WTC11 (cell line): ENCODE results near the gene C17orf58. TPM values are rescaled to one million over a fixed set of nuclear protein-coding genes. Genes with fewer than 3 reads are reported as not detected.

Experiments
- ATAC-seq: fragments of 200-7000 bp; cut with Tn5 transposase; 2 replicates; pipeline ENCODE4 v1.10.0; 2021; ENCODE audit warnings: mild to moderate bottlenecking, moderate library complexity
- CTCF ChIA-PET: fragments of 300-600 bp; sonication (Branson Sonifier 250); formaldehyde crosslinking; loops from one replicate; lab custom pipeline; 2021; ENCODE audit warnings: antibody characterized with exemption; lab: Charles Lee
- POLR2A ChIA-PET: fragments of 350-600 bp; sonication (Branson Sonifier 250); formaldehyde crosslinking; loops from one replicate; lab custom pipeline; 2021; ENCODE audit warnings: antibody characterized with exemption; lab: Charles Lee
- DNase-seq: peaks from one replicate; pipeline ENCODE4 v3.0.0; 2021; ENCODE audit warnings: low spot score
- H3K27ac Mint-ChIP-seq: 2 replicates; pipeline ENCODE4 v1.8.0; 2021; ENCODE audit warnings: mixed read lengths
- H3K27me3 Mint-ChIP-seq: 2 replicates; pipeline ENCODE4 v1.8.0; 2021; ENCODE audit warnings: low read depth, mild to moderate bottlenecking, moderate library complexity, mixed read lengths
- H3K36me3 Mint-ChIP-seq: 2 replicates; pipeline ENCODE4 v1.8.0; 2021; ENCODE audit warnings: mixed read lengths
- H3K4me1 Mint-ChIP-seq: 2 replicates; pipeline ENCODE4 v1.8.0; 2022; ENCODE audit warnings: mixed read lengths
- H3K4me3 Mint-ChIP-seq: 2 replicates; pipeline ENCODE4 v1.8.0; 2021; ENCODE audit warnings: mild to moderate bottlenecking, moderate library complexity, mixed read lengths
- H3K9me3 Mint-ChIP-seq: 2 replicates; pipeline ENCODE4 v1.8.0; 2021; ENCODE audit warnings: mixed read lengths
- ATF3 ChIP-seq: sonication (generic); formaldehyde crosslinking; conservative IDR thresholded peaks from 2 replicates; pipeline ENCODE4 v1.8.1; 2022; ENCODE audit warnings: mild to moderate bottlenecking, missing genetic modification reagents
- CDX4 ChIP-seq: fragments of 250-450 bp; sonication (Bioruptor Pico); IDR thresholded peaks from 2 replicates; pipeline ENCODE4 v1.9.0; 2021; ENCODE audit warnings: moderate library complexity, mild to moderate bottlenecking, inconsistent platforms, borderline replicate concordance
- CREM ChIP-seq: sonication (generic); formaldehyde crosslinking; IDR thresholded peaks from 2 replicates; pipeline ENCODE4 v1.8.1; 2022; ENCODE audit warnings: mild to moderate bottlenecking, missing genetic modification reagents, moderate library complexity
- E2F1 ChIP-seq: sonication (generic); formaldehyde crosslinking; IDR thresholded peaks from 2 replicates; pipeline ENCODE4 v1.8.0; 2022; ENCODE audit warnings: mild to moderate bottlenecking, missing genetic modification reagents
- E2F4 ChIP-seq: sonication (generic); formaldehyde crosslinking; IDR thresholded peaks from 2 replicates; pipeline ENCODE4 v1.8.1; 2022; ENCODE audit warnings: low read depth, mild to moderate bottlenecking, moderate library complexity, missing genetic modification reagents, borderline replicate concordance
- GABPB1 ChIP-seq: sonication (generic); formaldehyde crosslinking; IDR thresholded peaks from 2 replicates; pipeline ENCODE4 v1.8.1; 2023; ENCODE audit warnings: mild to moderate bottlenecking, missing genetic modification reagents
- GTF2I ChIP-seq: fragments of 250-450 bp; sonication (Bioruptor Pico); conservative IDR thresholded peaks from 2 replicates; pipeline ENCODE4 v1.4.0; 2021; ENCODE audit warnings: mild to moderate bottlenecking
- JUN ChIP-seq: sonication (generic); formaldehyde crosslinking; IDR thresholded peaks from 2 replicates; pipeline ENCODE4 v1.8.0; 2023; ENCODE audit warnings: mild to moderate bottlenecking, missing genetic modification reagents
- NFE2L1 ChIP-seq: sonication (generic); formaldehyde crosslinking; IDR thresholded peaks from 2 replicates; pipeline ENCODE4 v1.8.1; 2023; ENCODE audit warnings: missing genetic modification reagents
- NFYB ChIP-seq: sonication (generic); formaldehyde crosslinking; conservative IDR thresholded peaks from 2 replicates; pipeline ENCODE4 v1.8.0; 2022; ENCODE audit warnings: low read depth, missing genetic modification reagents
- NR3C1 ChIP-seq: sonication (generic); formaldehyde crosslinking; conservative IDR thresholded peaks from 2 replicates; pipeline ENCODE4 v1.8.1; 2023; ENCODE audit warnings: low read depth, mild to moderate bottlenecking, missing genetic modification reagents
- OVOL2 ChIP-seq: fragments of 250-450 bp; sonication (Bioruptor Pico); IDR thresholded peaks from 2 replicates; pipeline ENCODE4 v1.9.0; 2021; ENCODE audit warnings: mild to moderate bottlenecking, borderline replicate concordance
- PRRX2 ChIP-seq: fragments of 250-450 bp; sonication (Bioruptor Pico); IDR thresholded peaks from 2 replicates; pipeline ENCODE4 v1.8.0; 2021; ENCODE audit warnings: mild to moderate bottlenecking
- SMAD3 ChIP-seq: sonication (generic); formaldehyde crosslinking; IDR thresholded peaks from 2 replicates; pipeline ENCODE4 v1.8.0; 2022; ENCODE audit warnings: missing genetic modification reagents, mild to moderate bottlenecking, borderline replicate concordance
- TCF7 ChIP-seq: sonication (generic); formaldehyde crosslinking; IDR thresholded peaks from 2 replicates; pipeline ENCODE4 v1.8.0; 2022; ENCODE audit warnings: mild to moderate bottlenecking, low read depth, missing genetic modification reagents, moderate library complexity
- TEAD4 ChIP-seq: sonication (generic); formaldehyde crosslinking; IDR thresholded peaks from 2 replicates; pipeline ENCODE4 v1.8.0; 2022; ENCODE audit warnings: mild to moderate bottlenecking, missing genetic modification reagents
- TP53 ChIP-seq: sonication (generic); formaldehyde crosslinking; IDR thresholded peaks from 2 replicates; pipeline ENCODE4 v1.8.1; 2023; ENCODE audit warnings: mild to moderate bottlenecking, missing genetic modification reagents
- ZMAT4 ChIP-seq: fragments of 250-450 bp; sonication (Bioruptor Pico); IDR thresholded peaks from 2 replicates; pipeline ENCODE4 v1.9.0; 2021; ENCODE audit warnings: mild to moderate bottlenecking
- ZNF121 ChIP-seq: sonication (generic); formaldehyde crosslinking; IDR thresholded peaks from 2 replicates; pipeline ENCODE4 v1.8.0; 2023; ENCODE audit warnings: missing genetic modification reagents
- ZNF396 ChIP-seq: fragments of 250-450 bp; sonication (Bioruptor Pico); IDR thresholded peaks from 2 replicates; pipeline ENCODE4 v1.8.0; 2021; ENCODE audit warnings: mild to moderate bottlenecking, moderate library complexity, borderline replicate concordance
- ZNF423 ChIP-seq: fragments of 250-450 bp; sonication (Bioruptor Pico); IDR thresholded peaks from 2 replicates; pipeline ENCODE4 v2.1.2; 2022; ENCODE audit warnings: mild to moderate bottlenecking, moderate library complexity
- ZNF512 ChIP-seq: sonication (generic); formaldehyde crosslinking; IDR thresholded peaks from 2 replicates; pipeline ENCODE4 v1.8.1; 2022; ENCODE audit warnings: missing genetic modification reagents, borderline replicate concordance
- ZNF532 ChIP-seq: fragments of 250-450 bp; sonication (Bioruptor Pico); IDR thresholded peaks from 2 replicates; pipeline ENCODE4 v1.9.0; 2021; ENCODE audit warnings: mild to moderate bottlenecking, borderline replicate concordance
- total RNA-seq: library from RNA; stranded (reverse); gene quantifications from 3 replicates; pipeline ENCODE4 v1.2.3, GENCODE V29; 2021

C17orf58 gene
- total RNA-seq, 1 experiment from 2014 or later, result 28.2 TPM

- TF ChIP-seq ZNF532 (CRISPR knock-in tag) (no peak), ZNF396 (no peak), E2F1 (CRISPR knock-in tag) (no peak)
These were observed 12.9 kb downstream of the C17orf58 start (continued) for GRCh38 chr17:67983383-67983688.

GRCh38 chr17:67982686-67983382 lies 13.4 kb downstream of the C17orf58 start:
- Mint-ChIP-seq H3K4me3 (no peak overlapping the region), H3K27ac (peak overlapping the region; percentile 7), H3K27me3 (no peaks in the 10 kb centered on the region), H3K36me3 (0 out of 2 replicates have a peak, but pooled peaks cover 6% of the 10 kb centered on the region), H3K4me1 (no peaks in the 10 kb centered on the region; the same call in 1 of the 2 replicates), H3K9me3 (no peaks in the 10 kb centered on the region)
- no peak for DNase-seq
- ChIA-PET CTCF (no interaction called here), POLR2A (no interaction called here)
- no peak for ATAC-seq
- TF ChIP-seq ATF3 (CRISPR knock-in tag) (no peak), ZNF512 (CRISPR knock-in tag) (no peak), NR3C1 (CRISPR knock-in tag) (no peak), TP53 (CRISPR knock-in tag) (no peak), ZMAT4 (CRISPR knock-in tag) (no peak), CDX4 (CRISPR knock-in tag) (no peak), CREM (CRISPR knock-in tag) (no peak), OVOL2 (CRISPR knock-in tag) (no peak)

GRCh38 chr17:67982034-67982640 lies 14.1 kb downstream of the C17orf58 start:
- CTCF ChIA-PET, result no interaction called here
- H3K9me3 Mint-ChIP-seq, result no peaks in the 10 kb centered on the region
- DNase-seq (no peak), ATAC-seq (no peak)
- H3K4me3 Mint-ChIP-seq, result no peak overlapping the region
- no peaks in the 10 kb centered on the region for H3K27me3 Mint-ChIP-seq
- POLR2A ChIA-PET, result no interaction called here
- 0 out of 2 replicates have a peak, but pooled peaks cover 6% of the 10 kb centered on the region for H3K36me3 Mint-ChIP-seq
- no peaks in the 10 kb centered on the region; the same call in none of the 2 replicates for H3K4me1 Mint-ChIP-seq
- H3K27ac Mint-ChIP-seq, result no peak overlapping the region
- TF ChIP-seq ZNF121, result no peak
- no peak for TF ChIP-seq NFE2L1 (CRISPR knock-in tag)
- no peak for TF ChIP-seq GABPB1 (CRISPR knock-in tag)
- no peak for TF ChIP-seq TCF7 (CRISPR knock-in tag)
- no peak for TF ChIP-seq GTF2I (CRISPR knock-in tag)
- no peak for TF ChIP-seq TEAD4
- no peak for TF ChIP-seq SMAD3 (CRISPR knock-in tag)
- no peak for TF ChIP-seq JUN
- no peak for TF ChIP-seq E2F1 (CRISPR knock-in tag)
- TF ChIP-seq E2F4 (CRISPR knock-in tag), result no peak
- no peak for TF ChIP-seq ZNF423 (CRISPR knock-in tag)
- TF ChIP-seq PRRX2, result no peak
- no peak for TF ChIP-seq NFYB (CRISPR knock-in tag)
